Measurements from ENCODE around the gene CD300C. TPM values are rescaled to one million over a fixed set of nuclear protein-coding genes. Genes with fewer than 3 reads are reported as not detected.

Gene CD300C
- total and polyA plus RNA-seq, 2 donors (not counting 1 experiment from before 2014, with no cell fraction given), result 0.72 to 0.74 TPM

GRCh38 chr17:74515941-74516340, 30.0 kb downstream of the CD300C start:
- Mint-ChIP-seq H3K27me3 (peaks cover 3% of the 10 kb centered on the region), H3K4me1 (peaks cover 26% of the 10 kb centered on the region), H3K27ac (no peak overlapping the region), H3K9me3 (ENCODE audit: insufficient read depth) (peaks cover 10% of the 10 kb centered on the region), H3K4me3 (no peak overlapping the region)
- no peak overlapping the region for H3K4me3 ChIP-seq (ENCODE audit: control extremely low read depth in 1 of 5, extremely low read depth in 1 of 5, insufficient read depth in 1 of 5, low read depth in 2 of 5, low read length in 4 of 5)
- peaks cover 0 to 9% (median 2%) of the 10 kb centered on the region in 4 experiments for H3K27me3 ChIP-seq (replicated peaks in 1 of 4; ENCODE audit: control extremely low read depth in 1 of 4, control insufficient read depth in 3 of 4, insufficient read depth in 4 of 4, low read length in 3 of 4)
- H4K20me1 ChIP-seq (ENCODE audit: control insufficient read depth, insufficient read depth, low read length, poor library complexity, severe bottlenecking), result no peaks in the 10 kb centered on the region
- H3K36me3 ChIP-seq (replicated peaks in 1 of 2; ENCODE audit: control extremely low read depth in 1 of 2, control insufficient read depth in 1 of 2, extremely low read depth in 1 of 2, insufficient read depth in 2 of 2, low read length in 1 of 2), result no peaks in the 10 kb centered on the region
- no peak for ATAC-seq (ENCODE audit: low read depth)
- no peak for TF ChIP-seq CTCF (IDR thresholded peaks at IDR 0.05)
- TF ChIP-seq EZH2 (IDR thresholded peaks at IDR 0.05; ENCODE audit: borderline replicate concordance, insufficient read depth, low read depth, low read length, poor library complexity, severe bottlenecking), result no peak
- ChIA-PET CTCF (interaction anchor here (1.0 kb wide), 1 partner anchor 148 kb away, joined by 3 read pairs; the partner anchor contains the start of gene GPR142), POLR2A (no interaction called here)
- no peak for DNase-seq
- H3K9ac ChIP-seq (ENCODE audit: low read length), result no peak overlapping the region
- H3K9me3 ChIP-seq (ENCODE audit: control extremely low read depth in 1 of 3, control insufficient read depth in 2 of 3, insufficient read depth in 1 of 3, low read length in 2 of 3), result peaks cover 0 to 13% (median 7%) of the 10 kb centered on the region in 3 donors
- no peak overlapping the region for H3K27ac ChIP-seq (ENCODE audit: low read length in 2 of 2)
- H3K4me2 ChIP-seq (replicated peaks; ENCODE audit: low read depth, low read length, poor library complexity, severe bottlenecking), result no peak overlapping the region
- intact Hi-C loops (cut with micrococcal nuclease), result no loop called here
- H3K79me2 ChIP-seq (ENCODE audit: control insufficient read depth, insufficient read depth, low read length), result no peaks in the 10 kb centered on the region
- WGBS (ENCODE audit: insufficient coverage), result 82% methylated on average over 3 of the region's 4 CpGs
- peaks cover 24 to 28% of the 10 kb centered on the region in 2 donors for H3K4me1 ChIP-seq (ENCODE audit: control insufficient read depth in 2 of 2, insufficient read depth in 2 of 2, low read length in 2 of 2)
- no peak overlapping the region for H2AFZ ChIP-seq (ENCODE audit: insufficient read depth, low read depth, low read length, poor library complexity, severe bottlenecking)

- peak overlapping the region in 1 of 2 donors; percentile 74 for H3K27ac ChIP-seq (ENCODE audit: low read length in 2 of 2)
- peak overlapping the region; percentile 26 for H3K4me3 Mint-ChIP-seq
- intact Hi-C loops (cut with micrococcal nuclease), result no loop called here
- peaks cover 0 to 13% (median 7%) of the 10 kb centered on the region in 3 donors for H3K9me3 ChIP-seq (ENCODE audit: control extremely low read depth in 1 of 3, control insufficient read depth in 2 of 3, insufficient read depth in 1 of 3, low read length in 2 of 3)
- no peaks in the 10 kb centered on the region for H3K79me2 ChIP-seq (ENCODE audit: control insufficient read depth, insufficient read depth, low read length)
- no peak overlapping the region for H3K4me3 ChIP-seq (ENCODE audit: control extremely low read depth in 1 of 5, extremely low read depth in 1 of 5, insufficient read depth in 1 of 5, low read depth in 2 of 5, low read length in 4 of 5)
- peaks cover 15 to 17% of the 10 kb centered on the region in 2 donors for H3K4me1 ChIP-seq (ENCODE audit: control insufficient read depth in 2 of 2, insufficient read depth in 2 of 2, low read length in 2 of 2)
- peaks cover 0 to 9% (median 2%) of the 10 kb centered on the region in 4 experiments for H3K27me3 ChIP-seq (replicated peaks in 1 of 4; ENCODE audit: control extremely low read depth in 1 of 4, control insufficient read depth in 3 of 4, insufficient read depth in 4 of 4, low read length in 3 of 4)
- ChIA-PET CTCF (interaction anchor here (1.0 kb wide), 1 partner anchor 147 kb away, joined by 3 read pairs; the partner anchor contains the start of gene GPR142), POLR2A (no interaction called here)
- no peaks in the 10 kb centered on the region for H3K36me3 ChIP-seq (replicated peaks in 1 of 2; ENCODE audit: control extremely low read depth in 1 of 2, control insufficient read depth in 1 of 2, extremely low read depth in 1 of 2, insufficient read depth in 2 of 2, low read length in 1 of 2)
- H4K20me1 ChIP-seq (ENCODE audit: control insufficient read depth, insufficient read depth, low read length, poor library complexity, severe bottlenecking), result no peaks in the 10 kb centered on the region
- H3K9ac ChIP-seq (ENCODE audit: low read length), result no peak overlapping the region
- H3K27ac Mint-ChIP-seq, result peak overlapping the region; percentile 96
- H3K9me3 Mint-ChIP-seq (ENCODE audit: insufficient read depth), result peaks cover 10% of the 10 kb centered on the region
- no peak for ATAC-seq (ENCODE audit: low read depth)
- no peak overlapping the region for H2AFZ ChIP-seq (ENCODE audit: insufficient read depth, low read depth, low read length, poor library complexity, severe bottlenecking)
- no peak for TF ChIP-seq CTCF (IDR thresholded peaks at IDR 0.05)
- no peak for TF ChIP-seq EZH2 (IDR thresholded peaks at IDR 0.05; ENCODE audit: borderline replicate concordance, insufficient read depth, low read depth, low read length, poor library complexity, severe bottlenecking)
- H3K4me1 Mint-ChIP-seq, result peaks cover 18% of the 10 kb centered on the region
- DNase-seq, result no peak
- H3K27me3 Mint-ChIP-seq, result no peaks in the 10 kb centered on the region
- no peak overlapping the region for H3K4me2 ChIP-seq (replicated peaks; ENCODE audit: low read depth, low read length, poor library complexity, severe bottlenecking)
- 93% methylated on average over 9 of the region's 10 CpGs for WGBS (ENCODE audit: insufficient coverage)
Measured at GRCh38 chr17:74514632-74515334, 31.1 kb downstream of the CD300C start.

Measured in B cell (primary cell).